SKM-1 treated with dmso at 0.1 percent for 144 hours (cell line): ENCODE measurements around the gene CBX5.
"Not testable (repeated sequence)": the region's sequence is repeated elsewhere in the genome, so short reads cannot be mapped to it uniquely, and the experiment has no call there.

Experiments used
- DNase-seq: peaks from one replicate; lab custom pipeline; 2025; ENCODE audit not compliant: unreplicated experiment; lab: John Stamatoyannopoulos, UW

Gene CBX5

GRCh38 chr12:54294953-54295566 is 15.1 kb upstream of the CBX5 start:
- no peak for DNase-seq

GRCh38 chr12:54294152-54294952 is 14.4 kb upstream of the CBX5 start:
- DNase-seq, result no peak

GRCh38 chr12:54292931-54293241 is 13.0 kb upstream of the CBX5 start:
- DNase-seq, result no peak

DNA sequence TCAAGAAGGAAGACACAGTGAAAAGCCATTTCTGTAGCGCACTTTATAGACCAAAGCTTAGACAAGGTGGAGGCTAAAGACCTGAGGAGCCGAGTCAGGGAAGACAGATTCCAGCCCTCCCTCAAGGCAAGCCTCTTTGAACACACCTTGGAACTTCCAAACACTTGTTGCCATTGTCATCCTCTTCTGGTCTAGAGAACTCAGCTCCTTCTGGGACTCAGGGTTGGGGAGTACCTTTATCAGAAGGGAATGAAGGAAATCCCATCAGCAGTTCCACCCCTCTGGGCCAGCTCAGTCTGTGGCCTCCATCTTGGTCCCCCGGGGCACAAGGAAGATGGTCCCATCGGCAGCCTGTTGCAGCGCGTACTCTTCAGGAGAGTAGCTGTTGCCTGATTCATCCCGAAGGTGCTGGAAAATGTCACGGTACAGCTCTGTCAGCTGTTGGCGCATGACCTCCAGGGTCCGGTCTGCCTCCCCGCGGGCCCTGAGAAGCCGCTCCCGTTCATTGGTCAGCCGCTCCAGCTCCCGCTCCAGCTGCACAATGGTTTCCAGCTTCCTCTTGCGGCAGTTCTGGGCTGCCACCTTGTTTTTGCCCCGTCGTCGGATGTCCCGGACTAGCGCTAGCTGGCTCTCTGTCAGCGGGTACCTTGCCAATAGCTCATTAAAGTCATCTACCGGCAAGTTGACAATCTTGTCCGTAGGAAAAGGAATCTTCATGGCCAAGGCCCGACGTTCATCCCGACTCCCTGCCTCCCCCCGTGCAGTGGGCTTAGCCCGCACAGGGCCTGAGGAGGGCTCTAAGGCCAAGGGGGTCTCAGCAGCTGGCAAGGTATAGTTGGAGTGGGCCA is 12.4 kb upstream of the CBX5 start:
- no peak for DNase-seq

- DNase-seq, result no peak
Measured at GRCh38 chr12:54287261-54288157, 7.6 kb upstream of the CBX5 start.

GRCh38 chr12:54286042-54287030 is 6.4 kb upstream of the CBX5 start:
- DNase-seq, result no peak

DNA sequence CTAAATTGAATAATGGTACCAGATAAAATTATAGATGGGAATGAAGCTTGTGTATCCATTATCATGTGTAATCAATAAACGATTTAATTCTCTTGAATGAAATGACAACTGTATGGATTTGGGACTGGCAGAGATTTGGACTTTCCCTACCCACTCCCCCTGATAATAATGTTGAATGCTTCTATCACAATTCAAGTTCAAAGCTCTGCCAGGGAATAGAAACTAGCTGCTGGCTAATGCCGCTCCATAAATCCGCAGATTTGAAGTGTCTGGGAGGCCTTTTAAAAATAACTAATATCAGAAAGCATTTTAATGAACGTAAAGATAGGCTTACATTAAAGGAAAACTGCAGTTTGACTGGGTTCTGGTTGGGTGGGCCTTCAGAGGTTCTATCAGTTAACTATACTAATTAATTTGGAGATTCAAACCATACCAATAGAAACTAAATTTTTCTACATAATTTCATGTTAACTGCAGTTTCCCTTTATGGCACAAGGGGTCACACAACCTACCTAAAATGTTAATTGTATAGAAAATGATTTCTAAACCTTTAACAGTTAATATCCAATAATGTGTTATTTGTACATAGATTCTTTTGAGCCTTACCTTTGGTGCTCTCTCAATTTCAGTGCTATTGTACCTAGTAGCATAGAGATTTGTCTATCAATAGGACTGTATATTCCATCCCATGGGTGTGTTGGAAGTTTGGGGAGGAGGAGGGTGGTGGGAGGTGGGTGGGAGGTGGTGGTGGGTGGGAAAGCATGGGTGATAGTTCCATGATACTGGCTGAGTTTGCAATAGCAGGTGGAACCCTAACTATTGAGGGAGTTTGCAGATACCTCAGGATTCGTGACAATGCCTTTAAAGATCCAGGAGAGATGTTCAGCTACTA is 5.5 kb upstream of the CBX5 start:
- DNase-seq, result no peak

DNA sequence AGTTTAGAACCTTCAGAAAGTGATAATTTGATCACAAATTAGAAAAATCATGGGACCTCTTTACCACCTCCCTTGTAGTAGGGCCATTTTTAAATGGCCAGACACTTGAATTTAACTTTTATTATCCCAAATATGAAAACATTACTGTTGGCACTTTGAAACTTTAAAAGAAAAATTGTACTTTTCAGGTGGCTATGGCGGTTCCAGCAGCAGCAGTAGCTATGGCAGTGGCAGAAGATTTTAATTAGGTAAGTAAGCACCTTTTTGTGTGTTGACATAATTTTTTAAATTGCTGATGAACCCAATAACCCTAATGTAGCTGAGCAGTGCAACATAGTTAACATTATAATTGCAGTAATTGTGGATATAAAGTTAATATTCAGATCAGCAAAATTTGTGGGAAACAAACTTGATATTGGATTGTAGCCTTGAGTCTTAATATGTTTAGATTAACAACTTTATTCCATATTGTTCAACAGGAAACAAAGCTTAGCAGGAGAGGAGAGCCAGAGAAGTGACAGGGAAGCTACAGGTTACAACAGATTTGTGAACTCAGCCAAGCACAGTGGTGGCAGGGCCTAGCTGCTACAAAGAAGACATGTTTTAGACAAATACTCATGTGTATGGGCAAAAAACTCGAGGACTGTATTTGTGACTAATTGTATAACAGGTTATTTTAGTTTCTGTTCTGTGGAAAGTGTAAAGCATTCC is 4.3 kb upstream of the CBX5 start:
- DNase-seq, result not testable (repeated sequence)

- DNase-seq, result no peak
Measured at GRCh38 chr12:54282949-54283593, 3.1 kb upstream of the CBX5 start.

DNA sequence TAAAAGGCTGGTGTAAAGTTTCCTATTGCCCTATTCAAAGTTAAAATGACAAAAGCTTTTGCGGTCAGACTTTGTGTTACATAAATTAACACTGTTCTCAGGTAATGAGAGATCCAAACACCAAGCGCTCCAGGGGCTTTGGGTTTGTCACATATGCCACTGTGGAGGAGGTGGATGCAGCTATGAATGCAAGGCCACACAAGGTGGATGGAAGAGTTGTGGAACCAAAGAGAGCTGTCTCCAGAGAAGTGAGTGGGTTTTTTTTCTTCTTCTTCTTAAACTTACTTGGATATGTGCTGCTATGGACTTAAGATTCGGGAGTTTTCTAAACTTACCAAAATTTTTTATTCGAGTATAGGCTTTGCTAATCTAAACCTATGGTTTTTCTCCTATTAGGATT is 1.8 kb upstream of the CBX5 start:
- not testable (repeated sequence) for DNase-seq

GRCh38 chr12:54281261-54281638 is 1.3 kb upstream of the CBX5 start:
- not testable (repeated sequence) for DNase-seq

- DNase-seq, result peak; percentile 94
Measured at GRCh38 chr12:54280468-54281260, 742 bp upstream of the CBX5 start, which contains the start of gene HNRNPA1. Gene HNRNPA1 (plus strand): TSS chr12:54280726. CDS start chr12:54280808, 82 bp downstream.

DNA sequence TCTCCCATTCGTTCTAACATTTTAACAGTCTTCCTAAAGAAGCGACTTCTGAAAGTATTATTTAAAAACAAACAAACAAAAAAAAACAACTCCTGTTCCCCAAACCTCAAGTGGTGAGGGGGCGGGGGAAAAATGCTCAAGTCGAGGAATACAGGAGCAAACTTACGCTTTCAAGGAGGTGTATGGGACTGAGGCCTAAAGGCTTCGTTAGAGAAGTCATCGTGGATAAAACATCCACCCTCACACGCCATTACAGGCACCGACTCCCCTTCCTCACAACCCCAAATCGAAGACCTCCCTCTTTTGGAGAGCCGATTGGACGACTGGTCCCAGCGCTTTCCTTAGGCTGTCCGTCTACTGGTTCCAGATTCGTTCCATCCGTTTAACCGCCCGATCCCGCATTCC is 693 bp downstream of the CBX5 start:
- DNase-seq, result no peak

DNA sequence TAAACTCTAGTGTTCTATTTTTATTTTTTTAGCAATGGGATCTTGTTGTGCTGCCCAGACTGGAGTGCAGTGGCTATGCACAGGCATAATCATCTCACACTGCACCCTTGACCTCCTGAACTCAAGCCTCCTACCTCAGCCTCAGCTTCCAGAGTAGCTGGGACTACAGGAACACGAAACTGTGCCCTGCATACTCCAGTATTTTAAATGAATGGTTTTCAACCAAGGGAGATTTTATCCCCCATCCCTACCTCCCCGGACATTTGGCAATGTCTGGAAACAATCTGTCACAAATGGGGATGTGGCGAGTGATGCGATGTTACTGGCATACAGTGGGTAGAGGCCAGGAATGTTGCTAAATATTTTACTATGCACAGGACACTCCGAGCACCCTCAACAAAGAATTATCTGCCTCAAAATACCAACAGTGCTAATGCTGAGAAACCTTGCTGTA is 2.1 kb downstream of the CBX5 start:
- no peak for DNase-seq

GRCh38 chr12:54276368-54276767 is 3.6 kb downstream of the CBX5 start:
- DNase-seq, result no peak

DNA sequence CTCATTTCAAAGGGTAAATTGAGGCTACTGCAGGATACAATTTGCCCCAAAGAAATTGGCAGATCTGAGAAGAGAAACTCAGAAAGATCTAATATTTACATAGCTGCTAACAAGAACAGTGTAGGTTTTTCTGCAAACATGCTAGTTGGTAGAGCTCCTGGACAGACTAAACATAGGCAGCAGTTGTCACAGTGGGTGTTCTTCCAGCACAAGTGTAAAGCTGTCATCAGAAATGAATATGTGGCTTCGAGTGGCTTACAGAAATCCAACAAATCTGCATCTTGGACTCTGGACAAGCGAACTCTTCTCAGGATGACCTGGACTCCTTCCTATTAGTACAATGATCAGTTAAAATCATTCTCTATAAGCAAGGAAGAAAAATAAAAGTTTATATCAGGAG is 5.9 kb downstream of the CBX5 start:
- no peak for DNase-seq

GRCh38 chr12:54272214-54272613 is 7.7 kb downstream of the CBX5 start:
- no peak for DNase-seq
